ENCODE measurements around the gene PIK3AP1.

GRCh38 chr10:96665306-96665705 is 55.0 kb downstream of the PIK3AP1 start:
- TF ChIP-seq RFX5 (IDR thresholded peaks at IDR 0.05; ENCODE audit: low read depth, low read length) (no peak), CTCF (conservative IDR thresholded peaks at IDR 0.05; ENCODE audit: low read depth, low read length) (no peak), ELK1 (IDR thresholded peaks at IDR 0.05; ENCODE audit: borderline replicate concordance, low read depth, low read length) (no peak), RAD21 (IDR thresholded peaks at IDR 0.05; ENCODE audit: low read length) (no peak), POLR2A (IDR thresholded peaks at IDR 0.05; ENCODE audit: low read depth, low read length) (no peak), CEBPB (IDR thresholded peaks at IDR 0.05; ENCODE audit: low read depth, low read length) (no peak), MAZ (IDR thresholded peaks at IDR 0.05; ENCODE audit: borderline replicate concordance, low read depth, low read length) (no peak)
